Fibroblast of skin of right biceps (primary cell): ENCODE data around the gene STXBP4.
A peak's percentile ranks its signal among the peaks of the same experiment; 100 is the strongest.
"Not testable (repeated sequence)": the region's sequence is repeated elsewhere in the genome, so short reads cannot be mapped to it uniquely, and the experiment has no call there.

Experiments
- DNase-seq: peaks from one replicate; pipeline ENCODE4 v3.0.0-alpha.2; 2013

The STXBP4 gene

DNA sequence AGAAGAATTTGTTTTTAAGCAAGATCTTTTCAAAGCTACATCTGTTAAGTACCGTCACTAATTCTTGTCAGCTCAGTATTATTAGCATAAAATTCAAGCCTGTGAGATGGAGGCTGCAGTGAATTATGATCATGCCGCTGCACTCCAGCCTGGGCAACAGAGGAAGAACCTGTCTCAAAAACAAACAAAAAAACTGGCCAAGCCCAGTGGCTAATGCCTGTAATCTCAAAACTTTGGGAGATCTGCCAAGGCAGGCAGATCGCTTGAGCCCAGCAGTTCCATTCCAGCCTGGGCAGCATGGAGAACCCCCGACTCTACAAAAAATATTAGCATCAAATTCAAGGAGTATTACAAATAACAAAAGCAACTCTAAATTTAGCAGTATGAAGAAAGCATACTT is 88.0 kb downstream of the STXBP4 start:
- DNase-seq, result no peak

DNA sequence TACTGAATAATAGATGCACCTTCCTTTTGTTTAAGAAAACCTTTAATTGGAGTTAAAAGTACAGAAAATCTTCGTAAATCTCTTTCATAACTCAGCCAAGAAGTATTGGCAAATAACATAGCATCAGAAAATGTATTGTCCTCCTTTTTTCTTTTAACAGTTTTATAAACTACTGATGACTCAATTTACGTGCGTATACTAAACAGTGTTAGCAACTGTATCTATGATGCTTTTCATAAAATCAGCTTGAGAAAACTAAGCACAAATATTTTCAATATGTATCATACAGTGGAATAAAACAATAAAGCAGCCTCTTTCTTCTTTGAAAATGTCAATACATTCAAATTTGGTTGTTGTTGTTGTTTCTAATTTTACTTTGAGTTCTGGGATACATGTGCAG is 88.6 kb downstream of the STXBP4 start:
- DNase-seq, result no peak

DNA sequence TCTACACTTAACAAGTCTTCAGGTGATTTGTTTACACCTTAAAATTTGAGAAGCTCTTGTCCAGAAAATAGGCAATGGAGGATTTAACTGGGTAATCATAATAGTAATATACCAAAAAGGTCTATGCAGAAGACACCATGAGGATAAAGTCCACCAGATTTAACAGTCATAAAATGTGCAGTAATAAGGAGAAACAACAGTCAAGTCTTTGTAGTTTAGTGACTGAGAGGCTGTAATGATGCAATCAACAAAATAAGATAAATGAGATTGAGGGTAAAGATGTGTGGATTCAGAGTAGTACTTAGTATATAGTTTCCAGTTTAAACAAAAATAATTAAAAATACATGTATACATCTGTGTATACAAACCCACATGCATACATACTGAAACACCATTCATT is 91.2 kb downstream of the STXBP4 start:
- no peak for DNase-seq

DNA sequence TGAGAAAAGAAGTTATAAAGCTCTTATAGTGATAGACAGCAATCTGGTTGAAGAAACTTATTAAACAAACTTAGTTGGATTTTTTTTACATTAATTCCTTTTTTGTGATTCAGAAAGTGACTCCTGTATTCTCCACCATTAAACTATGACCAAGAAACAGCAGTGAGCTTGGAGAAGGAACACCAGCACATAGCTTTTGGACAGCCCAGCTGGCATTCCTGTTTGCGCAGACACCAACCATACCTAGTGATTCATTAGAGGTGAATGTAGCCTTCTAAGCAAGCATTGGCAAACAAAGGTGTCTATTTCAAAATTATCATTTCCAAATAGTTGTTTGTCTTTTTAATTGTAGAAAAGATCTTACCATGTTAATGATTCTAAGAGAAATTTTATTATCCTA is 94.4 kb downstream of the STXBP4 start:
- DNase-seq, result peak; percentile 35

DNA sequence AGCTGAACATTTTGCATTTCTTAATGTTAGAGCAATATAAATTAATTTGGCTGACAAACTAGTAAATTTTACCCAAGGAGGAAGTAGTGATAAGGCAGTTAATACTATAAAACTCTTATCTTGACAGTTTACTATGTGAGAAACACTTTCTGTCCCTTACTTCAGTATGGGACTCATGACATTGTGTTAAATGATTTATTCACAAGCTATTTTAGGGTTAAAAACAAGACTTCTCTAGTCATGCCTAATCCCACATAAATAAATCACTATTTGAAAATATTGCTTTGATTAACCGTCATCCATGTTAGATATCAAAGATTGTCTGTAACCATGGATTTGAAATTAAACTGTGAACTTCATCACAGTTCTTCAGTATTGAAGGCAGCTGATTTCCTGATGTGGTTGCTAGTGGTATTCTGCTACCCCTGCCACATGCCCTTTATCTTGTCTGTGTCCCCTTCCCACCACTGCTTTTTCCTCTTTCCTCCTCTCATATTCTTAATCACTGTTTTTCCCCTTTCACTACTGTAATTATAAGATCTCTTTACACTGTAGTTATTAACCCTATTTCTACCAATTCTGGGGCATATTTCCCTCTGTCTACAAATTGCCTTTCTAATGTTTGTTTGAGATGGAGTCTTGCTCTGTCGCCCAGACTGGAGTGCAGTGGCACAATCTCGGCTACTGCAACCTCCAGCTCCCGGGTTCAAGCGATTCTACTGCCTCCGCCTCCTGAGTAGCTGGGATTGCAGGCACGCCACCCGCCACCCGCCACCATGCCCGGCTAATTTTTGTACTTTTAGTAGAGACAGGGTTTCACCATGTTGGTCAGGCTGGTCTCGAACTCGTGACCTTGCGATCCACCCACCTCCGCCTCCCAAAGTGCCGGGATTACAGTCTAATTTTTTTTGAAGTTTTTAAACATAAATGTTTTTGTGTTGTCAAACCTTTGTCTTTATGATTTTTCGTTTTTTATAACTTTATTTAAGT is 95.6 kb downstream of the STXBP4 start:
- DNase-seq, result no peak

DNA sequence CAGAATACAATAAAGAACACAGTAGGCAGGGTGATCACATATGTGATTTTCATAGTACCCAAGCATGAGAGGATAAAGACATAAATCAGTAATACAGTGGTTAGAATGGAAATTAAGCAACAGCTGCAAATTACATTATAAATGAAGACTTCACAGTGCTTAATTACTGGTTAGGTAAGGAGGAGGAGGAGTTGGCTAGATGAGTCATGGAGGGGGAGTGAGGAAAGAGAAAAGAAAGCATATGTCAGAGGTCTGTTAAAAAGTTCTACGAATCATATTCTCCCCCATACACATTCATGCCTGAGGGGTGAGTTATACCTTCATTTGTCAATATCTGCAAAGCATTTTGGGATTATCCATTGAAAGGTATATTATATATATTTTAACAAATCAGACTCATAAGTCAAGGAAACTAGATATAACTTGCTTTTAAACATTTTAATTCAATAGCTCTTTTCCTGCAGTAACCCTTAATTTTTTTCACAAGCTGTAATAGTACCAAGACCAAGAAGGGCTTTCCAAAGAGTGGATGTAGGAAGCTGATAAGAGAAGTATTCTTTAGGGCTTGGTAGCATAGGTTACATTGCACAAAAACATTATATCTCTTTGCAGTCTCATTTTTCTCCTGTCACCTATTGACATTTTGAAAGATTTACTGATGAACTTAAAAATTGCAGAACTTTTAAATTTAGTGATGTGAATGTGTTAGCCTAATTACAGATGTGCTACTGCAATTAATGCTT is 99.3 kb downstream of the STXBP4 start:
- DNase-seq, result peak; percentile 45

DNA sequence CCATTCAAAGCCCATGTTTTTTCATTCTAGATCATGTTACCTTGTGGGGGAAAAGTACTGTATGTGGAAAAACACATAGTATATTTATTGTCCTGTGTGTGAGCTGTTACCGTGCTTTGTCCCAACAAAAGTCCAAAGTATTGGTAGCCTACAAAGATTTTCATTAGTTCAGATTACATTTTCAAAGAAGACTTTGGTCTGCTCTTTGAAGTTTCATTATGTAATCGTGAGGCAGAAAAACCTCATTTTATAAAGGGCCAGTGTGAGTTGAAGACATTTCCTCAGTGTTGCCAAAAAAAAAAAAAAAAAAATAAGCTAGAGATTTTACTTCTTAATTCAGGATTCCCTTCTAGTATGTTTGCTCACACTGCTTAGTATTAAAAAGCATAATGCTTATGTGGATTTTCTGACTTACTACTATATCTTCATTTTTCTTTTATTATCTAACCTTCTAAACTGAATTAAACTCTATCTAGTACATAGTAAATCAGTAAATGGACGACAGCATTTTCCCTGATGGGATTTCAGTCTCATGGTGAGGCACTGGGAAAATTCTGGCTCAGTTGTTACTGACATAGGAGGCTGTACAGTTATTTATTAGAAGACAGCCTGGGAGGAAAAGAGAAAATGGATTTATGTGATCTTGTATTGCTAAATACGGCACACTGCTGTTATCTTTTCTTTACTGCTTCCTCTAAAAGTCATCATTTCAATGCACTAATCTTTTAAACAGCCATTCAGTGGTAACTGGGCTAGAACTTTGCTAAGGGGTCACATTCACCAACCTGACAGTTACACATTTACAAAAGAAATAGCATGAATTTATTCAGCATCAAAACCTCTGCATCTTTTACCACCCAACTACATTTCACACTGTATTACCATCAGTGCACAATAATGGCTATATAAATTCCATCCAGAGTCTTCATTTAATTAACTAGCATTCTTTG is 100.6 kb downstream of the STXBP4 start:
- no peak for DNase-seq

DNA sequence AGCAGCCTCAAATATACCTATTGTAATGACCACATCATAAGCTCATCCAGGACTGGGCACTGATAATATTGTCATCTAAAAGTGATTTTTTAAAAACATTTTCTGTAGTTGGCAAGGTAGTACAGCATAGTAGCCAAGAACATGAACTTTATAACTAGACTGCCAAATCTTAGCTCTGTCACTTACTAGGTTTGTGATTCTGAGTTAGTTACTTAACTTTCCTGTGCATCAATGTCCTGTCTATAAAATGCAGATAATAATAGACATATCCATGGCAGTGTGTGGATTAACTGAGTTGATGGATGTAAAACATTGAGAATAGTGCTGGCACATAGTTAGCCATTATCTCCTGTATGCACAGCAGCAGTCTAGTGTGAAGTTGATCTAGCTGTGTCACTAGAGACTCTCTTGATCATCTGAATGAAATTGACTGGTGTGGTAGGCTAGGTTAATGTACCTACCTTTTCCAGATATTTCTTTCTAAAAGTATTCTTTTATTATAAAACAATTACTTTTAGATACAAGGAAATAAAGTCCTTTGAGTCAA is 101.5 kb downstream of the STXBP4 start:
- no peak for DNase-seq

DNA sequence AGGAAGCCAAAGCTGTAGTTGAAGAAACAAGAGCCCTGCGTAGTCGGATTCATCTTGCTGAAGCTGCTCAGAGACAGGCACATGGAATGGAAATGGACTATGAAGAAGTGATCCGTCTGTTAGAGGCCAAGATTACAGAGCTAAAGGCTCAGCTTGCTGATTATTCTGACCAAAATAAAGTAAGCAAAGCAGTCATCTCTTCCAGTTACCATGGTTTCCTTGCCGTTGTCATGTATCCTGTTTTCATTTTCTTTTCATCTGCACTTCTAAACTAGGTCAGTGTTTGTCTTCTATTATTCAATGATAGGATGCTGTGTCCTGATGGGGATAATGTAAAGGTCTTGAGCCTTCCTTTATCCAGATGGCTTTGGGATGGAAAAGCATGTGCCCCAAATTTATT is 104.3 kb downstream of the STXBP4 start:
- no peak for DNase-seq

DNA sequence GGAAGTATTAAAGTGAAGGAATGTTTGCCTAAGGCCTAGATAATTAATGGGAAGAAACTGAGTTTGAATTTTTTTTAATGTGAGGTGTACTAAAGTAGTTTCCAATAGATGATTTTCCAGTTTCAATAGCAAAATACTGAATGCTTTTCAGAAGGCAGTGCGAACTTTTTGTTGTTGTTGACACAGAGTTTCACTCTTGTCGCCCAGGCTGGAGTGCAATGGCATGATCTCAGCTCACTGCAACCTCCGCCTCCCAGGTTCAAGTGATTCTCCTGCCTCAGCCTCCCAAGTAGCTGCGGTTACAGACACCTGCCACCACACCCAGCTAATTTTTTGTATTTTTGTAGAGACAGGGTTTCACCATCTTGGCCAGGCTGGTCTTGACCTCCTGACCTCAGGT is 104.9 kb downstream of the STXBP4 start:
- DNase-seq, result not testable (repeated sequence)

DNA sequence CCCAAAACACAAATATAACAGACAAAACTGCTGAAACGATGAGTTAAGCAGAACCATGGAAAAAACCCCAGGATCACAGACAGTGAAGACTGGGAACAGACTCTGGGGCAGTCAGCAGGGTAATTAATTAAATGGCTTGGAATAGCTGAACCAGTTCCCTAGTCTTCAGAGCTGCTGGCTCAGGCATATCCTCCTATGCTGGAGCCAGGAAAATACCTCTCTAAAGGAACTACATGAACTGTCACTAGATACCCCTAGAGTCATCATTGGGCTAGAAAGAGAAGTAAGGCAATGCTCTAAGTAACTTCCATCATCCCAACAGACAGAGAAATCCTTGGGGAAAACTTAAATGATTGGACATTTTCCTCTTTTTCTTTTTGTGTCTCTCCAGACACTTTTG is 113.0 kb downstream of the STXBP4 start:
- DNase-seq, result no peak

DNA sequence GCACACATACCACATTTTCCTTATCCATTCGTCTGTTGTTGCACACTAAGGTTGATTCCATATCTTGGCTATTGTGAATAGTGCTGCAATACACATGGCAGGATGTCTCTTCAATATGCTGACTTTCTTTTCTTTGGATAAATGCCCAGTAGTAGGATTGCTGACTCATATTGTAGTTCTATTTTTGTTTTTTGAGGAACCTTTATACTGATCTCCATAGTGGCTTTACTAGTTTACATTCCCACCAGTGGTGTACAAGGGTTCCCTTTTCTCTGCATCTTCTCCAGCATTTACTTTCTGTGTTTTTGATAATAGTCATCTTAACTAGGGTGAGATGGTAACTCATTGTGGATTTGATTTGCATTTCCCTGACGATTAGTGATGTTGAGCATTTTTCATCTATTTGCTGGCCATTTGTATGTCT is 118.1 kb downstream of the STXBP4 start:
- DNase-seq, result peak; percentile 87

DNA sequence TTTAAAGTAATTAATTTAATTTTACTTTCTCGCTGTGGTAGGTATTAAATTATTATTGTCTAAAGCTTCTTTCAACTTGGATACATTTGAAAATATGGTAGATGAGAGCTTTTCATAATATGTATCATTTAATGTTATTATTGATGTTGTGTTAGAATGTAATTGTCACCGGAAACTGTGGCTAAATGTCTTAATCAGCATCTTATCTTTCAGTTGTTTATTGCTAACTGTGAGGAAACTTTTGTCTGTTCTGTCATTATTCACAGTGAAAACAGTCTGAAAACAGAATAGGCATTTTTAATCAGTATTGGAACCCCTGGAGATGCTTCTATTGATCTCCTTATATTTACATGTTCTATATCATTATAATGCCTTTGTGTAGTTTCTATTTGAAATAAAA is 120.7 kb downstream of the STXBP4 start:
- DNase-seq, result no peak

DNA sequence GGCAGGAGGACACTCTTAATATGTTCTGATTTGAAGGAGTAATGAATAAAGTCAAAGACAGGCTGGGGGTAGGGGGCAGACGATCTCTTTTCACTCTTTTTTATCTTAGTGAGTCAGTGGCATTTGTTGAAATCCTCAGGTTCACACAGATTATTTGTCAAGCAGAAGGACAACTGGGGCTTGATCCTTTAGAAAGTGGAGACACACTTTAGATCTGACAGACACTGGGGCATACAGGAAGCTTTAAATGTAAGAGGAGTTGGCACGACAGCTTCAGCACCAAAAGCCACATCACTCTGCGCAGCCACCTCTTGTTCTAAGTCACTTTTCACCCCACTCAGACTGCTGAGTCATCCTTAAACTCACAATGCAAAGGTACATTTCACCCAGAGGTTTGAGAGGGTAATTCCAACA is 121.5 kb downstream of the STXBP4 start:
- DNase-seq, result peak; percentile 7

DNA sequence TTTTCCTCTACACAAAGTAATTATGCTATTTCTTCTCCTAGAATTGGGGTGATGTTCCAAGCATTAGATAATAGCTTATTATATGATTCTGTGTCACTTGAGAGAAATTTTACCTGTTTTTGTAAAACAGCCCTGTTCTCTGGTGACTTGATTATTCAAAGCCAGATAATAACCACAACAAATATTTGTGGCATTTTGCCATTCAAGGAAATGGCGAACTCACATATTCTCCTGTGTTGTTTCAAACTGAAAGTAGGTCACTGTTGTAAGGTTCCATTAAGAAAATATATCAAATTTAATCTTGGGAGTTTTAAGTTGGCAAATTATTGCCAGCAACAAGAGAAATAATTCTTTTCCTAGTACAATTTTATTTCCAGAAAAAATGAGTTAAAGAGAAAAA is 124.8 kb downstream of the STXBP4 start:
- no peak for DNase-seq

DNA sequence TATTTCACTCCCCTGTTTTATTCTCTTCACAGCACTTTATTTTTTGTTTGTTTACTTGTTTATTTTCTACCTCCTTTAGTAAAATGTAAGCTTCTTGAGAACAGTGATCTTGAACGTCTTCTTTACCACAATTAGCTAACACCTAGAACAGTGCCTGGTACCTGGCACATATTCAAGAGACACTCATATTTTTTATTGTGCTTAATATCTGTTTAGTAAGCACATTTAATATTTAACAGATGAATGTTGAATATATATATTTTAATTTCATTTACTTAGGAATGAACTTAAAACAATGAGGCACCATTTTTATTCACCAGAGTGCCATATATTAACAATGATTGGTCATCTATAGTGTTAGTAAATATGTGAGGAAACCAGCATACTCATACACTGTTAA is 130.2 kb downstream of the STXBP4 start:
- DNase-seq, result no peak

DNA sequence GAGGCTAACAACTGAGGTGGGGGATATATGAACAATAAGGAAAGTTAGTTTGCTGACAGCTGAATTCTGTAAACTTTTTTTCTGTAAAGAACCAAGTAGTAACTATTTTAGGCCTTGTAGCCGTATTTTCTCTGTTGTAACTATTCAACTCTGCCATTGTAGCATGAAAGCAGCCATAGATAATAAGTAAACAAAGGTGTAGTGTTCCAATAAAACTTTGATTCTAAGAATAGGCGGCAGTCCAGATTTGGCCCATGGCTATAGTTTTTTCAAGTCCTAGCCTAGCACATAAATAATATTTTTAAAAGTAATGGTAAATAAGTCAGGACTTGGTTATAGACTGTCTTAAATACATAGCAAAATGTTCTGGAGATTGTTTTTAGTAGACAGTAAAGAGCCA is 142.0 kb downstream of the STXBP4 start:
- DNase-seq, result no peak

DNA sequence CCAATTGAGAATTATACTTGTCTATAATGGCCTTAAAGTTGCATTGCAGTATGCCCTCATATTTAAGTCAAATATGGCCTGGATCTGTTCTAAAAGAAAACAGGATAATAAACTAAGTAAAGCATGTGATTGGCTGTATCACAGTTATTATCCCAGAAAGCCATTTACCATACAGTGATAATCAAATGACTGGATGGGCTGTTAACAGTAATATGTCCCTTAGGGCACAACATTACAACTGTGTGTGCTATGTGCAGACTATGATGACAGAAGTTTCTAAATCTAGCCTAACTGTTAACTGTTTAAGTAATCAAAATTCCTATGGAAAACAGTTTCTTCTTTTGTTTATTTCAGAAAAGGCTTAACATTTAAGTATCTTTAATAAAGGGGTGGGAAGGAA is 145.7 kb downstream of the STXBP4 start:
- DNase-seq, result no peak

DNA sequence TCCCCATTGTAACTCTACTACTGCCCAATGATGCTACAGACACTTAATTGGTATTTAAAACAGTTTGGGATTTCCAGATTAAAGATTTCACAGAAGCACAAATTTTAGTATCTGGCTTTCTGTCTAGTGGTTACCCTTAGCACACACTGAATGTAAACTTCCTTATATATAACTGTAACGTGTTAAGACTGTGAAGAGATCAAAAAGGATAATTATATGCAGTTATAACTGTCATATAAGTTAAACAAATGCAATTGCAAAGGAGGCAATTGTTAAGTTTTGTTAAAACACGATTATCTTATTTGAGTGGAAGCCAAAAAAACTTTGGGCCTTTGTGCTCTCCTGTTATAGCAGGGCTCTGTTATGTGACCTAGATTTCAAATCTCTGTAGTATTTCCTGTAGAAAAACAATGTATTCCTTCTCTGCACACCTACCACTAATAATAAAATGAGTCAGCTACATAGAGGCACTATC is 147.9 kb downstream of the STXBP4 start:
- DNase-seq, result no peak

DNA sequence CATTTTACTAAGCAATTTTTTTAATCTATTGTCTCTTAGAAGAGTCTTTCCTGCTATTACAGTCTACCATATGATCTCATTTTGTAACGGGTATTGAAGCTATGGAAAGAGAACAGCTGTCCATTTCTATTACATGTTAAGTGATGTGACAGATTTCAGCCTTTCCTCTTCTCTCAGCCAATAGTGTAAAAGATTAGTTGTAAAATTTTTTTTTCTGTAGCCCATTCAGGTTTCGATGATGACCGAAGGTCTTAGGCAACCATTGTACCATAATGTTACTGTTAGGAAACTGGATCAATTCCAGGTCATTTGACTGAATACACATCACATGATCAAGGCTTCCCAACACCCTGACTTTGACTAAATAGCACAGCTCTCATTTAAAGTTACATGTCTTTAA is 148.6 kb downstream of the STXBP4 start:
- no peak for DNase-seq

DNA sequence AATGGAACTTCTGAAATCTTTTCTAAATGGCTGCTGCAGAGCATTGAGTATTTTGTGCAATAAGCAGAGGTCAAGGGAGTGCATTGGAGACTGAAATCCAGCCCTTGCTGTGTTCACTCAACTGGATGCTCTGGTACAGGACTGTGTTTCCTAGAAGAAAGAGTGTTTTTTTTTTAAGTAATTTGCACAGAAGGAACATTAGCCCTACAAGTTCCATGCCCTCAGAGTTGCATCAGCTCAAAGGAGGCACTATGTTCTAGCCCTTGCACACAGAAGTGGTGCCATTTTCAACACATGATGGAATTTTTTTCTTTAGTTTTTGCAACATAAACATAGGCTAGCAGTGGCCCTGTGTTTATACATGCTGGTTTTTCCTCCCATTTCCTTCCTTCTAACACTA is 152.1 kb downstream of the STXBP4 start:
- no peak for DNase-seq

DNA sequence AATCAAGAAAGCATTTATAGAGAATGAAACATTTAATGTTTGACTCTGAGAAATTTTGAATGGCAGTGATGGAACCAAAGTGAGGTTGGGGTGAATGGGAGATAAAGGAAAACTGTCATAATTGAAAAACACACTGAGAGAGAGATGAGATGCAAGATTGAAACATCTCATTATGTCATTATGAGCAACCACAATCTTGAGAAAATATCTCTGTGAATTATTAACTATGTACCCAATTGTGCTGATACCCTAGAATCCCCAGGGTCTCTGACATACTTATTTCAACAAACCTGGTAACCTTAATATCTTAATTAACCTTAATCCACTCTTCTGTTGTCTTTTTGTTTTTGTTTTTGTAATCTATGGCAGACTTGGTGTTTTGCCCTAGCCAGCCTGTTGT is 152.7 kb downstream of the STXBP4 start:
- DNase-seq, result no peak

DNA sequence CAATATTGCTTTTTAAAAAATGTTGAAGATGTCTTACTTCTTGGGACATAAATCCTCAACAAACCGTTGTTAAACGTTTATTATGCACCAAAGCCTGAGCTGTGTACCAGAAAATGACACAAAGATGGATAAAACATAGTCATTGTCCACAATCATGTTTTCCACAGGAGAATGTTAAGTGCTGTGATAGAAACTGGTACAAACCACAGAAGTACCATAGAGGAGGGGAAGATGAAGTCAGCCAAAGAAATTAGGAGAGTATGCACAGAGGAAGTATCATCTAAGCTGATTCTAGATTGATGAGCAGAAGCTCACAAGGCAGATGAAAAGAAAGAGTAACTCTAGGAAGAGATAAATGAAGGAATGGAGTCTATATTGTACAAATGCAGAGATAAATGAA is 153.5 kb downstream of the STXBP4 start:
- DNase-seq, result no peak
